SK-N-SH (cell line): ENCODE results near the gene ADAM29. TPM values are rescaled to one million over a fixed set of nuclear protein-coding genes. Genes with fewer than 3 reads are reported as not detected.

Experiments used
- CTCF ChIA-PET: fragments of 300-600, 350-600 bp; formaldehyde crosslinking; extraction: SDS; loops from one replicate; lab custom pipeline; 2021; lab: Yijun Ruan, JAX
- POLR2A ChIA-PET: fragments of 350-600 bp; sonication (Branson Sonifier 250); formaldehyde crosslinking; extraction: SDS; loops from one replicate; lab custom pipeline; 2020; ENCODE audit warnings: antibody characterized with exemption, inconsistent platforms; lab: Yijun Ruan, JAX
- DNase-seq: peaks from one replicate; pipeline ENCODE4 v3.0.0; 2012
- H2AFZ ChIP-seq: fragments of 200-600 bp; sonication (generic); 2 replicates; pipeline ENCODE4 v1.8.1; 2016; ENCODE audit warnings: antibody characterized with exemption, mild to moderate bottlenecking, low read depth
- H3F3A ChIP-seq: fragments of 200-600 bp; sonication (generic); replicated peaks from 2 replicates; pipeline ENCODE3; 2016; ENCODE audit warnings: antibody characterized with exemption, mild to moderate bottlenecking; ENCODE audit not compliant: insufficient read depth
- H3K27ac ChIP-seq, 2 experiments: fragments of 200-500 bp in 1 of 2; fragments of 200-600 bp in 1 of 2; sonication (Bioruptor generic) in 1 of 2; sonication (generic), shearing (Covaris generic) in 1 of 2; 2 replicates each; pipeline versions ENCODE4 v1.5.1 to v1.6.1; 2014 to 2016; ENCODE audit warnings: low read depth in 2 of 2, inconsistent platforms in 1 of 2, low read length in 1 of 2, mild to moderate bottlenecking in 1 of 2, mixed read lengths in 1 of 2
- H3K27me3 ChIP-seq: fragments of 200-600 bp; sonication (generic), shearing (Covaris generic); 2 replicates; pipeline ENCODE4 v1.6.1; 2016; ENCODE audit warnings: mixed run types; ENCODE audit not compliant: insufficient read depth
- H3K36me3 ChIP-seq, 2 experiments: fragments of 200-500 bp in 1 of 2; fragments of 200-600 bp in 1 of 2; sonication (Bioruptor generic) in 1 of 2; sonication (generic) in 1 of 2; replicated peaks in 1 of 2; 2 replicates each; pipeline versions ENCODE3 to v1.5.1; 2014 to 2016; ENCODE audit warnings: low read length in 1 of 2, mild to moderate bottlenecking in 1 of 2; ENCODE audit not compliant: insufficient read depth in 2 of 2, control insufficient read depth in 1 of 2
- H3K4me1 ChIP-seq, 2 experiments: fragments of 200-500 bp in 1 of 2; fragments of 200-600 bp in 1 of 2; sonication (Bioruptor generic) in 1 of 2; sonication (generic), shearing (Covaris generic) in 1 of 2; 2 replicates each; pipeline versions ENCODE4 v1.5.1 to v1.6.1; 2014 to 2016; ENCODE audit warnings: low read depth in 1 of 2, low read length in 1 of 2, mixed run types in 1 of 2; ENCODE audit not compliant: insufficient read depth in 2 of 2, control insufficient read depth in 1 of 2
- H3K4me2 ChIP-seq: fragments of 200-600 bp; sonication (generic), shearing (Covaris generic); 2 replicates; pipeline ENCODE4 v1.6.1; 2017; ENCODE audit warnings: mixed run types
- H3K4me3 ChIP-seq, 2 experiments: fragments of 200-500 bp in 1 of 2; fragments of 200-600 bp in 1 of 2; sonication (Bioruptor generic) in 1 of 2; sonication (generic), shearing (Covaris generic) in 1 of 2; 2 replicates each; pipeline versions ENCODE4 v1.5.1 to v1.8.1; 2014 to 2016; ENCODE audit warnings: low read depth in 2 of 2, inconsistent platforms in 1 of 2, low read length in 1 of 2, mild to moderate bottlenecking in 1 of 2, mixed read lengths in 1 of 2, moderate library complexity in 1 of 2
- H3K79me2 ChIP-seq: fragments of 200-600 bp; sonication (generic); 2 replicates; pipeline ENCODE4 v1.8.1; 2017; ENCODE audit warnings: mild to moderate bottlenecking; ENCODE audit not compliant: insufficient read depth
- H3K9ac ChIP-seq: fragments of 200-600 bp; sonication (generic); 2 replicates; pipeline ENCODE4 v1.6.1; 2017; ENCODE audit warnings: mixed run types
- H3K9me2 ChIP-seq: fragments of 200-600 bp; sonication (generic); 2 replicates; pipeline ENCODE4 v1.6.1; 2017; ENCODE audit warnings: mixed run types
- H3K9me3 ChIP-seq: fragments of 200-600 bp; sonication (generic); 2 replicates; pipeline ENCODE4 v1.6.1; 2017; ENCODE audit warnings: mixed run types, mild to moderate bottlenecking, moderate library complexity
- H4K20me1 ChIP-seq: fragments of 200-600 bp; sonication (generic); 2 replicates; pipeline ENCODE4 v1.6.1; 2017; ENCODE audit warnings: mild to moderate bottlenecking, mixed run types; ENCODE audit not compliant: insufficient read depth
- CHD2 ChIP-seq: fragments of 150-350 bp; IDR thresholded peaks from 2 replicates; pipeline ENCODE4 v1.6.1; 2018; ENCODE audit warnings: low read length; ENCODE audit not compliant: partially characterized antibody
- ELF1 ChIP-seq: IDR thresholded peaks from 2 replicates; pipeline ENCODE4 v1.4.0; 2012
- EP300 ChIP-seq, 2 experiments: IDR thresholded peaks; 2 replicates each; pipeline versions ENCODE4 v1.4.0 to v1.6.1; 2012; ENCODE audit warnings: borderline replicate concordance in 1 of 2, low read depth in 1 of 2, low read length in 1 of 2
- EZH2phosphoT487 ChIP-seq: fragments of 200-600 bp; sonication (generic); IDR thresholded peaks from 2 replicates; pipeline ENCODE4 v1.6.1; 2017; ENCODE audit warnings: low read depth, mixed run types, mild to moderate bottlenecking, antibody characterized with exemption, moderate library complexity, borderline replicate concordance
- FOXM1 ChIP-seq: IDR thresholded peaks from 2 replicates; pipeline ENCODE4 v1.4.0; 2012; ENCODE audit warnings: low read depth, mild to moderate bottlenecking
- GABPA ChIP-seq: IDR thresholded peaks from 2 replicates; pipeline ENCODE4 v1.4.0; 2012; ENCODE audit warnings: low read depth, mild to moderate bottlenecking
- GATA2 ChIP-seq: sonication (generic); formaldehyde crosslinking; IDR thresholded peaks from 2 replicates; pipeline ENCODE4 v1.5.0; 2020; ENCODE audit warnings: mild to moderate bottlenecking, missing genetic modification reagents
- JUND ChIP-seq: IDR thresholded peaks from 2 replicates; pipeline ENCODE4 v1.4.0; 2012
- MEF2A ChIP-seq: IDR thresholded peaks from 2 replicates; pipeline ENCODE4 v1.4.0; 2012; ENCODE audit warnings: low read depth, borderline replicate concordance
- MXI1 ChIP-seq: IDR thresholded peaks from 2 replicates; pipeline ENCODE4 v1.6.1; 2012; ENCODE audit warnings: mild to moderate bottlenecking, low read depth, low read length, improper control_type of control experiment
- NRF1 ChIP-seq: IDR thresholded peaks from 2 replicates; pipeline ENCODE4 v1.6.1; 2012; ENCODE audit warnings: low read depth, mild to moderate bottlenecking, low read length
- RAD21 ChIP-seq: IDR thresholded peaks from 2 replicates; pipeline ENCODE4 v1.6.1; 2012; ENCODE audit warnings: mild to moderate bottlenecking, low read length
- RXRA ChIP-seq: IDR thresholded peaks from 2 replicates; pipeline ENCODE4 v1.4.0; 2012; ENCODE audit warnings: low read depth, mild to moderate bottlenecking, borderline replicate concordance
- SIN3A ChIP-seq: IDR thresholded peaks from 2 replicates; pipeline ENCODE4 v1.6.1; 2012; ENCODE audit warnings: low read depth, mild to moderate bottlenecking, low read length, moderate library complexity, borderline replicate concordance
- SMC3 ChIP-seq: IDR thresholded peaks from 2 replicates; pipeline ENCODE4 v1.6.1; 2012; ENCODE audit warnings: low read depth, low read length, improper control_type of control experiment
- TAF1 ChIP-seq: IDR thresholded peaks from 2 replicates; pipeline ENCODE4 v1.6.1; 2012; ENCODE audit warnings: low read depth, mild to moderate bottlenecking, low read length, moderate library complexity, borderline replicate concordance
- TCF12 ChIP-seq: IDR thresholded peaks from 2 replicates; pipeline ENCODE4 v1.4.0; 2012
- TEAD4 ChIP-seq: IDR thresholded peaks from 2 replicates; pipeline ENCODE4 v1.4.0; 2012; ENCODE audit warnings: mild to moderate bottlenecking, borderline replicate concordance; ENCODE audit not compliant: insufficient read depth
- YY1 ChIP-seq: IDR thresholded peaks from 2 replicates; pipeline ENCODE4 v1.4.0; 2012; ENCODE audit warnings: low read depth, mild to moderate bottlenecking
- WGBS: methylation state at CpG from one replicate; pipeline ENCODE4 v1.1.6; 2017; ENCODE audit warnings: low lambda C conversion rate; 5-methylcytosine and 5-hydroxymethylcytosine counted together
- polyA plus RNA-seq, 3 experiments: library from polyadenylated mRNA; depleted of rRNA; stranded (reverse); fragments of >200 nt; gene quantifications; 2 replicates each; pipeline ENCODE4 v1.2.3, GENCODE V29; 2012
- TF ChIP-seq, protein P1 (sequence below): IDR thresholded peaks from 2 replicates; pipeline ENCODE4 v1.4.0; 2012; ENCODE audit warnings: low read depth
- TF ChIP-seq, protein P2 (sequence below): fragments of 150-350 bp; IDR thresholded peaks from 2 replicates; pipeline ENCODE4 v1.6.1; 2017; ENCODE audit warnings: antibody characterized with exemption, low read length, low read depth, borderline replicate concordance
- TF ChIP-seq, protein P3 (sequence below): IDR thresholded peaks from 2 replicates; pipeline ENCODE4; 2012
- TF ChIP-seq, protein P4 (sequence below): fragments of 150-350 bp; IDR thresholded peaks from 2 replicates; pipeline ENCODE4 v1.6.1; 2016; ENCODE audit warnings: mild to moderate bottlenecking, low read depth, low read length
- TF ChIP-seq, protein P5 (sequence below): IDR thresholded peaks from 2 replicates; pipeline ENCODE4 v1.4.0; 2012; ENCODE audit warnings: low read depth, borderline replicate concordance

Gene ADAM29
- polyA plus RNA-seq, 1 of the 3 experiments (the other 2 are of a cell fraction): not detected

DNA sequence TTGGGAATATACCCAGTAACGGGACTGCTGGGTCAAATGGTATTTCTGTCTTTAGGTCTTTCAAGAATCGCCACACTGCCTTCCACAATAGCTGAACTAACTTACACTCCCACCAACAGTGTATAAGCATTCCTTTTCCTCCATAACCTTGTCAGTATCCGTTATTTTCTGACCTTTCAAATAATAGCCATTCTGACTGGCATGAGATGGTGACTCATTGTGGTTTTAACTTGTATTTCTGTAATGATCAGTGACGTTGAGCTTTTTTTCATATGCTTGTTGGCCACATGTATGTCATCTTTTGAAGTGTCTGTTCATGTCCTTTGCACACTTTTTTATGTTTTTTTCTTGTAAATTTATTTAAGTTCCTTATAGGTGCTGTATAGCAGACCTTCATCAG is 81.2 kb downstream of the ADAM29 start:
- H3F3A ChIP-seq: no peaks in the 10 kb centered on the region
- no peak overlapping the region for H2AFZ ChIP-seq
- POLR2A ChIA-PET: no interaction called here
- no peaks in the 10 kb centered on the region for H3K79me2 ChIP-seq
- H3K4me3 ChIP-seq: no peak overlapping the region
- CTCF ChIA-PET: no interaction called here
- H3K27ac ChIP-seq: no peak overlapping the region
- H3K9ac ChIP-seq: no peak overlapping the region
- no peaks in the 10 kb centered on the region for H3K4me1 ChIP-seq
- H3K9me2 ChIP-seq: no peaks in the 10 kb centered on the region
- H3K27me3 ChIP-seq: no peaks in the 10 kb centered on the region
- no peaks in the 10 kb centered on the region for H3K36me3 ChIP-seq
- no peaks in the 10 kb centered on the region for H3K9me3 ChIP-seq
- TF ChIP-seq NRF1 (no peak), FOXM1 (no peak), GABPA (no peak), ELF1 (no peak), SMC3 (no peak), GATA2 (CRISPR knock-in tag) (no peak), TCF12 (no peak), JUND (no peak), SIN3A (no peak), RAD21 (no peak)
- TF ChIP-seq, protein P1, sequence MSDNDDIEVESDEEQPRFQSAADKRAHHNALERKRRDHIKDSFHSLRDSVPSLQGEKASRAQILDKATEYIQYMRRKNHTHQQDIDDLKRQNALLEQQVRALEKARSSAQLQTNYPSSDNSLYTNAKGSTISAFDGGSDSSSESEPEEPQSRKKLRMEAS: no peak
- TF ChIP-seq, all 33 proteins: peak for 0
- DNase-seq: no peak
- no peaks in the 10 kb centered on the region for H4K20me1 ChIP-seq
- H3K4me2 ChIP-seq: no peak overlapping the region
- WGBS: 2% methylated on average over 4 of the region's 4 CpGs

DNA sequence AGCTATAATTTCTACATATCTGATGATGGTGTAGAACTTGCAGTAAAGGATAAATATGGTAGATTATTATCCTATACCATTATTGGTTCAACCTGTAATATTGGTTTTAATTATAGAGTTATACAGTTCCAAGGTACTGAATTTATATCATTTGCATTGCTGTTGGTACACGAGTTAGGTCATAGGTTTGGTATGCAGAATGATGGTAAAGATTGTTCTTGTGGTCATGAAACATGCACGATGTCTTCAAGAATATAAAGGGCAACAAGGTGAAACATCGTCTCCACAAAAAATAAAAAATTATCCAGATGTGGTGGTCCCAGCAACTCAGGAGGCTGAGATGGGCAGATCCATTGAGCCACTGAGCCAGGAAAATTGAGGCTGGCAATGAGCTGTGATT is 99.6 kb downstream of the ADAM29 start:
- Histone ChIP-seq H4K20me1 (no peaks in the 10 kb centered on the region), H3K4me2 (no peak overlapping the region), H3K27ac (no peak overlapping the region), H3K4me3 (no peak overlapping the region), H3K36me3 (no peaks in the 10 kb centered on the region), H3K9me3 (no peaks in the 10 kb centered on the region), H3K9ac (no peak overlapping the region), H3K27me3 (no peaks in the 10 kb centered on the region), H3F3A (no peaks in the 10 kb centered on the region), H3K9me2 (no peaks in the 10 kb centered on the region), H3K79me2 (no peaks in the 10 kb centered on the region), H2AFZ (no peak overlapping the region), H3K4me1 (no peaks in the 10 kb centered on the region)
- no peak for DNase-seq
- 12% methylated on average over 3 of the region's 3 CpGs for WGBS
- TF ChIP-seq, protein P2, sequence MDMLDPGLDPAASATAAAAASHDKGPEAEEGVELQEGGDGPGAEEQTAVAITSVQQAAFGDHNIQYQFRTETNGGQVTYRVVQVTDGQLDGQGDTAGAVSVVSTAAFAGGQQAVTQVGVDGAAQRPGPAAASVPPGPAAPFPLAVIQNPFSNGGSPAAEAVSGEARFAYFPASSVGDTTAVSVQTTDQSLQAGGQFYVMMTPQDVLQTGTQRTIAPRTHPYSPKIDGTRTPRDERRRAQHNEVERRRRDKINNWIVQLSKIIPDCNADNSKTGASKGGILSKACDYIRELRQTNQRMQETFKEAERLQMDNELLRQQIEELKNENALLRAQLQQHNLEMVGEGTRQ: no peak
- TF ChIP-seq, protein P3, sequence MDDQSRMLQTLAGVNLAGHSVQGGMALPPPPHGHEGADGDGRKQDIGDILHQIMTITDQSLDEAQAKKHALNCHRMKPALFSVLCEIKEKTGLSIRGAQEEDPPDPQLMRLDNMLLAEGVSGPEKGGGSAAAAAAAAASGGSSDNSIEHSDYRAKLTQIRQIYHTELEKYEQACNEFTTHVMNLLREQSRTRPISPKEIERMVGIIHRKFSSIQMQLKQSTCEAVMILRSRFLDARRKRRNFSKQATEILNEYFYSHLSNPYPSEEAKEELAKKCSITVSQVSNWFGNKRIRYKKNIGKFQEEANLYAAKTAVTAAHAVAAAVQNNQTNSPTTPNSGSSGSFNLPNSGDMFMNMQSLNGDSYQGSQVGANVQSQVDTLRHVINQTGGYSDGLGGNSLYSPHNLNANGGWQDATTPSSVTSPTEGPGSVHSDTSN: no peak
- TF ChIP-seq JUND (no peak), GABPA (no peak), YY1 (no peak), TAF1 (no peak), EZH2phosphoT487 (no peak), EP300 (IDR thresholded peaks at IDR 0.05; ENCODE audit: borderline replicate concordance in 1 of 2, low read depth in 1 of 2, low read length in 1 of 2) (no peak), GATA2 (CRISPR knock-in tag) (no peak), CHD2 (no peak), SMC3 (no peak), MXI1 (no peak), TEAD4 (no peak), FOXM1 (no peak), MEF2A (no peak), RXRA (no peak)
- TF ChIP-seq, protein P4, sequence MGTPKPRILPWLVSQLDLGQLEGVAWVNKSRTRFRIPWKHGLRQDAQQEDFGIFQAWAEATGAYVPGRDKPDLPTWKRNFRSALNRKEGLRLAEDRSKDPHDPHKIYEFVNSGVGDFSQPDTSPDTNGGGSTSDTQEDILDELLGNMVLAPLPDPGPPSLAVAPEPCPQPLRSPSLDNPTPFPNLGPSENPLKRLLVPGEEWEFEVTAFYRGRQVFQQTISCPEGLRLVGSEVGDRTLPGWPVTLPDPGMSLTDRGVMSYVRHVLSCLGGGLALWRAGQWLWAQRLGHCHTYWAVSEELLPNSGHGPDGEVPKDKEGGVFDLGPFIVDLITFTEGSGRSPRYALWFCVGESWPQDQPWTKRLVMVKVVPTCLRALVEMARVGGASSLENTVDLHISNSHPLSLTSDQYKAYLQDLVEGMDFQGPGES: no peak
- TF ChIP-seq, protein P5, sequence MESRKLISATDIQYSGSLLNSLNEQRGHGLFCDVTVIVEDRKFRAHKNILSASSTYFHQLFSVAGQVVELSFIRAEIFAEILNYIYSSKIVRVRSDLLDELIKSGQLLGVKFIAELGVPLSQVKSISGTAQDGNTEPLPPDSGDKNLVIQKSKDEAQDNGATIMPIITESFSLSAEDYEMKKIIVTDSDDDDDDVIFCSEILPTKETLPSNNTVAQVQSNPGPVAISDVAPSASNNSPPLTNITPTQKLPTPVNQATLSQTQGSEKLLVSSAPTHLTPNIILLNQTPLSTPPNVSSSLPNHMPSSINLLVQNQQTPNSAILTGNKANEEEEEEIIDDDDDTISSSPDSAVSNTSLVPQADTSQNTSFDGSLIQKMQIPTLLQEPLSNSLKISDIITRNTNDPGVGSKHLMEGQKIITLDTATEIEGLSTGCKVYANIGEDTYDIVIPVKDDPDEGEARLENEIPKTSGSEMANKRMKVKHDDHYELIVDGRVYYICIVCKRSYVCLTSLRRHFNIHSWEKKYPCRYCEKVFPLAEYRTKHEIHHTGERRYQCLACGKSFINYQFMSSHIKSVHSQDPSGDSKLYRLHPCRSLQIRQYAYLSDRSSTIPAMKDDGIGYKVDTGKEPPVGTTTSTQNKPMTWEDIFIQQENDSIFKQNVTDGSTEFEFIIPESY: no peak
- ChIA-PET CTCF (no interaction called here), POLR2A (no interaction called here)
